NCI-H526 (cell line): ENCODE results near the gene TEX101.
"Not testable (repeated sequence)": the region's sequence is repeated elsewhere in the genome, so short reads cannot be mapped to it uniquely, and the experiment has no call there.

ENCODE experiments used
- DNase-seq, 2 experiments: peaks; one replicate each; lab custom pipeline; 2025; lab: John Stamatoyannopoulos, UW

TEX101 gene

GRCh38 chr19:43414554-43414953, at the start of gene TEX101:
TSS of gene TEX101 (plus strand) at chr19:43414890. CDS start at chr19:43415920, 1,030 bp downstream.
- no peak for DNase-seq

GRCh38 chr19:43365677-43366076, 49.0 kb upstream of the TEX101 start:
- not testable (repeated sequence) for DNase-seq

GRCh38 chr19:43367822-43368221, 46.9 kb upstream of the TEX101 start:
- no peak for DNase-seq

GRCh38 chr19:43368897-43369296, 45.8 kb upstream of the TEX101 start:
- DNase-seq = not testable (repeated sequence)

- DNase-seq = no peak
These were observed 42.8 kb upstream of the TEX101 start for GRCh38 chr19:43371909-43372308.

GRCh38 chr19:43372462-43372861, 42.2 kb upstream of the TEX101 start:
- no peak for DNase-seq

GRCh38 chr19:43377624-43378023, 37.1 kb upstream of the TEX101 start:
- DNase-seq = not testable (repeated sequence)

GRCh38 chr19:43380008-43380407, 34.7 kb upstream of the TEX101 start:
- no peak for DNase-seq

- no peak for DNase-seq
These were observed 33.8 kb upstream of the TEX101 start for GRCh38 chr19:43380771-43381386.

- DNase-seq = not testable (repeated sequence)
These were observed 32.0 kb upstream of the TEX101 start for GRCh38 chr19:43382586-43383216.

GRCh38 chr19:43383254-43383653, 31.4 kb upstream of the TEX101 start:
- DNase-seq = not testable (repeated sequence)

- DNase-seq = not testable (repeated sequence)
These were observed 30.9 kb upstream of the TEX101 start for GRCh38 chr19:43383759-43384158.

GRCh38 chr19:43390903-43391551, 23.7 kb upstream of the TEX101 start:
- peak; percentile 98 to 99 for DNase-seq

- DNase-seq = peak; percentile 26 to 53
These were observed 23.1 kb upstream of the TEX101 start for GRCh38 chr19:43391552-43391935.

- not testable (repeated sequence) for DNase-seq
These were observed 21.2 kb upstream of the TEX101 start for GRCh38 chr19:43393501-43393900.

- DNase-seq = peak; percentile 21 to 68
These were observed 19.1 kb upstream of the TEX101 start for GRCh38 chr19:43395561-43395960.

- no peak for DNase-seq
These were observed 8.4 kb upstream of the TEX101 start for GRCh38 chr19:43406297-43406696.

GRCh38 chr19:43407416-43408005, 7.2 kb upstream of the TEX101 start:
- no peak for DNase-seq

- DNase-seq = no peak
These were observed 6.6 kb upstream of the TEX101 start for GRCh38 chr19:43408043-43408442.

- no peak for DNase-seq
These were observed 5.3 kb upstream of the TEX101 start for GRCh38 chr19:43409415-43409814.

- DNase-seq = no peak
These were observed 2.2 kb upstream of the TEX101 start for GRCh38 chr19:43412441-43412840.

GRCh38 chr19:43416951-43417623, 2.4 kb downstream of the TEX101 start:
- no peak for DNase-seq
